ENCODE results near the gene PGLYRP1.

The PGLYRP1 gene

GRCh38 chr19:46065486-46066071 is 42.7 kb upstream of the PGLYRP1 start:
- ChIA-PET POLR2A (ENCODE audit: low non-redundant PET) (no interaction called here), CTCF (interaction anchor here (0.7 to 1.4 kb wide), 3 partner anchors 11 to 249 kb away, joined by 3 to 9 read pairs (median 3); no protein-coding TSS in a partner anchor)
- no peak for TF ChIP-seq CTCF (conservative IDR thresholded peaks at IDR 0.05; ENCODE audit: low read depth)
- peak overlapping the region; percentile 69 for H3K27ac ChIP-seq
- DNase-seq (ENCODE audit: low spot score): peak; percentile 60

GRCh38 chr19:46063201-46063600 is 40.3 kb upstream of the PGLYRP1 start:
- no peak overlapping the region for H3K27ac ChIP-seq
- ChIA-PET CTCF (interaction anchor here (0.5 to 1.7 kb wide), 4 partner anchors 16 to 76 kb away, joined by 3 to 5 read pairs (median 4); no protein-coding TSS in a partner anchor), POLR2A (ENCODE audit: low non-redundant PET) (no interaction called here)
- no peak for TF ChIP-seq CTCF (conservative IDR thresholded peaks at IDR 0.05; ENCODE audit: low read depth)
- DNase-seq (ENCODE audit: low spot score): no peak

GRCh38 chr19:46060012-46060411 is 37.2 kb upstream of the PGLYRP1 start:
- CTCF ChIA-PET: interaction anchor here (0.6 kb wide), 1 partner anchor 190 kb away, joined by 3 read pairs; no protein-coding TSS in a partner anchor
- no peak overlapping the region for H3K27ac ChIP-seq
- POLR2A ChIA-PET (ENCODE audit: low non-redundant PET): no interaction called here
- no peak for TF ChIP-seq CTCF (conservative IDR thresholded peaks at IDR 0.05; ENCODE audit: low read depth)
- DNase-seq (ENCODE audit: low spot score): no peak

- ChIA-PET CTCF (interaction anchor here (0.6 to 1.0 kb wide), 3 partner anchors 30 to 108 kb away, joined by 3 to 5 read pairs (median 5); no protein-coding TSS in a partner anchor), POLR2A (ENCODE audit: low non-redundant PET) (no interaction called here)
- TF ChIP-seq CTCF (conservative IDR thresholded peaks at IDR 0.05; ENCODE audit: low read depth): no peak
- no peak overlapping the region for H3K27ac ChIP-seq
- no peak for DNase-seq (ENCODE audit: low spot score)
Measured at GRCh38 chr19:46058778-46059177, 35.9 kb upstream of the PGLYRP1 start.

GRCh38 chr19:46056536-46056935 is 33.7 kb upstream of the PGLYRP1 start:
- DNase-seq (ENCODE audit: low spot score): peak; percentile 67
- H3K27ac ChIP-seq: no peak overlapping the region
- ChIA-PET POLR2A (ENCODE audit: low non-redundant PET) (no interaction called here), CTCF (interaction anchor here (1.0 to 2.0 kb wide), 3 partner anchors 21 to 40 kb away, joined by 3 to 9 read pairs (median 5); no protein-coding TSS in a partner anchor)
- TF ChIP-seq CTCF (conservative IDR thresholded peaks at IDR 0.05; ENCODE audit: low read depth): no peak

GRCh38 chr19:46052896-46053295 is 30.0 kb upstream of the PGLYRP1 start:
- ChIA-PET CTCF (no interaction called here), POLR2A (ENCODE audit: low non-redundant PET) (no interaction called here)
- no peak for TF ChIP-seq CTCF (conservative IDR thresholded peaks at IDR 0.05; ENCODE audit: low read depth)
- DNase-seq (ENCODE audit: low spot score): no peak
- no peak overlapping the region for H3K27ac ChIP-seq

Measured in RWPE1 (cell line).